Measurements from ENCODE around the gene EDC3. TPM values are rescaled to one million over a fixed set of nuclear protein-coding genes. Genes with fewer than 3 reads are reported as not detected.

Gene EDC3
- polyA plus RNA-seq, 2 donors: 12.2 to 14.5 TPM

GRCh38 chr15:74642734-74643664 lies 52.8 kb downstream of the EDC3 start:
- WGBS, 2 donors: 40 to 43% methylated on average over 11 of the region's 11 CpGs
- H3K36me3 ChIP-seq (ENCODE audit: control insufficient read depth in 2 of 2, insufficient read depth in 2 of 2, low read length in 1 of 2): peaks cover 0 to 5% of the 10 kb centered on the region in 2 donors
- H3K9me3 ChIP-seq (ENCODE audit: control insufficient read depth in 2 of 2, insufficient read depth in 1 of 2, low read depth in 1 of 2, low read length in 1 of 2): no peaks in the 10 kb centered on the region
- peaks cover 11 to 12% of the 10 kb centered on the region in 2 donors for H3K4me1 ChIP-seq (ENCODE audit: control insufficient read depth in 2 of 2, insufficient read depth in 2 of 2, low read length in 1 of 2)
- H3K4me3 ChIP-seq (ENCODE audit: low read depth in 1 of 2, low read length in 2 of 2): no peak overlapping the region
- H3K27me3 ChIP-seq (ENCODE audit: control insufficient read depth in 1 of 2, insufficient read depth in 2 of 2, low read length in 2 of 2): no peaks in the 10 kb centered on the region
- peak overlapping the region; percentile 67 to 90 for H3K27ac ChIP-seq (ENCODE audit: low read depth in 2 of 2, low read length in 1 of 2)

GRCh38 chr15:74642348-74642733 lies 53.5 kb downstream of the EDC3 start:
- peaks cover under 1 to 5% of the 10 kb centered on the region in 2 donors for H3K36me3 ChIP-seq (ENCODE audit: control insufficient read depth in 2 of 2, insufficient read depth in 2 of 2, low read length in 1 of 2)
- H3K27ac ChIP-seq (ENCODE audit: low read depth in 2 of 2, low read length in 1 of 2): peak overlapping the region; percentile 67 to 90
- no peak overlapping the region for H3K4me3 ChIP-seq (ENCODE audit: low read depth in 1 of 2, low read length in 2 of 2)
- no peaks in the 10 kb centered on the region for H3K27me3 ChIP-seq (ENCODE audit: control insufficient read depth in 1 of 2, insufficient read depth in 2 of 2, low read length in 2 of 2)
- WGBS, 2 donors: 44 to 46% methylated on average over 4 of the region's 4 CpGs
- H3K9me3 ChIP-seq (ENCODE audit: control insufficient read depth in 2 of 2, insufficient read depth in 1 of 2, low read depth in 1 of 2, low read length in 1 of 2): no peaks in the 10 kb centered on the region
- H3K4me1 ChIP-seq (ENCODE audit: control insufficient read depth in 2 of 2, insufficient read depth in 2 of 2, low read length in 1 of 2): peaks cover 11 to 12% of the 10 kb centered on the region in 2 donors

GRCh38 chr15:74641151-74641550 lies 54.7 kb downstream of the EDC3 start:
- 64 to 68% methylated on average over 1 of the region's 1 CpG for WGBS, 2 donors
- no peak overlapping the region for H3K27ac ChIP-seq (ENCODE audit: low read depth in 2 of 2, low read length in 1 of 2)
- H3K36me3 ChIP-seq (ENCODE audit: control insufficient read depth in 2 of 2, insufficient read depth in 2 of 2, low read length in 1 of 2): peaks cover 4 to 12% of the 10 kb centered on the region in 2 donors
- H3K4me3 ChIP-seq (ENCODE audit: low read depth in 1 of 2, low read length in 2 of 2): no peak overlapping the region
- H3K4me1 ChIP-seq (ENCODE audit: control insufficient read depth in 2 of 2, insufficient read depth in 2 of 2, low read length in 1 of 2): peaks cover 11 to 12% of the 10 kb centered on the region in 2 donors
- H3K27me3 ChIP-seq (ENCODE audit: control insufficient read depth in 1 of 2, insufficient read depth in 2 of 2, low read length in 2 of 2): no peaks in the 10 kb centered on the region
- no peaks in the 10 kb centered on the region for H3K9me3 ChIP-seq (ENCODE audit: control insufficient read depth in 2 of 2, insufficient read depth in 1 of 2, low read depth in 1 of 2, low read length in 1 of 2)

GRCh38 chr15:74636984-74637383 lies 58.8 kb downstream of the EDC3 start:
- 78 to 84% methylated on average over 1 of the region's 1 CpG for whole genome bisulfite sequencing, 2 donors
- Histone ChIP-seq H3K9me3 (ENCODE audit: control insufficient read depth in 2 of 2, insufficient read depth in 1 of 2, low read depth in 1 of 2, low read length in 1 of 2) (no peaks in the 10 kb centered on the region), H3K27me3 (ENCODE audit: control insufficient read depth in 1 of 2, insufficient read depth in 2 of 2, low read length in 2 of 2) (no peaks in the 10 kb centered on the region), H3K27ac (ENCODE audit: low read depth in 2 of 2, low read length in 1 of 2) (no peak overlapping the region), H3K36me3 (ENCODE audit: control insufficient read depth in 2 of 2, insufficient read depth in 2 of 2, low read length in 1 of 2) (peaks cover 24 to 26% of the 10 kb centered on the region in 2 donors), H3K4me3 (ENCODE audit: low read depth in 1 of 2, low read length in 2 of 2) (no peak overlapping the region), H3K4me1 (ENCODE audit: control insufficient read depth in 2 of 2, insufficient read depth in 2 of 2, low read length in 1 of 2) (peaks cover 0 to 5% of the 10 kb centered on the region in 2 donors)

- 18% methylated on average over 5 of the region's 5 CpGs for WGBS, 2 donors
- H3K36me3 ChIP-seq (ENCODE audit: control insufficient read depth in 2 of 2, insufficient read depth in 2 of 2, low read length in 1 of 2): peaks cover 26 to 37% of the 10 kb centered on the region in 2 donors
- H3K4me1 ChIP-seq (ENCODE audit: control insufficient read depth in 2 of 2, insufficient read depth in 2 of 2, low read length in 1 of 2): no peaks in the 10 kb centered on the region
- no peak overlapping the region for H3K4me3 ChIP-seq (ENCODE audit: low read depth in 1 of 2, low read length in 2 of 2)
- no peaks in the 10 kb centered on the region for H3K27me3 ChIP-seq (ENCODE audit: control insufficient read depth in 1 of 2, insufficient read depth in 2 of 2, low read length in 2 of 2)
- no peaks in the 10 kb centered on the region for H3K9me3 ChIP-seq (ENCODE audit: control insufficient read depth in 2 of 2, insufficient read depth in 1 of 2, low read depth in 1 of 2, low read length in 1 of 2)
- H3K27ac ChIP-seq (ENCODE audit: low read depth in 2 of 2, low read length in 1 of 2): no peak overlapping the region
Measured at GRCh38 chr15:74635228-74635627, 60.6 kb downstream of the EDC3 start.

GRCh38 chr15:74633781-74634180 lies 62.0 kb downstream of the EDC3 start:
- Histone ChIP-seq H3K4me1 (ENCODE audit: control insufficient read depth in 2 of 2, insufficient read depth in 2 of 2, low read length in 1 of 2) (no peaks in the 10 kb centered on the region), H3K27ac (ENCODE audit: low read depth in 2 of 2, low read length in 1 of 2) (no peak overlapping the region), H3K36me3 (ENCODE audit: control insufficient read depth in 2 of 2, insufficient read depth in 2 of 2, low read length in 1 of 2) (peaks cover 34 to 44% of the 10 kb centered on the region in 2 donors), H3K9me3 (ENCODE audit: control insufficient read depth in 2 of 2, insufficient read depth in 1 of 2, low read depth in 1 of 2, low read length in 1 of 2) (no peaks in the 10 kb centered on the region), H3K4me3 (ENCODE audit: low read depth in 1 of 2, low read length in 2 of 2) (no peak overlapping the region), H3K27me3 (ENCODE audit: control insufficient read depth in 1 of 2, insufficient read depth in 2 of 2, low read length in 2 of 2) (no peaks in the 10 kb centered on the region)
- WGBS, 2 donors: 69 to 76% methylated on average over 2 of the region's 2 CpGs

GRCh38 chr15:74632601-74633000 lies 63.2 kb downstream of the EDC3 start:
- H3K36me3 ChIP-seq (ENCODE audit: control insufficient read depth in 2 of 2, insufficient read depth in 2 of 2, low read length in 1 of 2): peaks cover 44 to 55% of the 10 kb centered on the region in 2 donors
- WGBS, 2 donors: 87 to 88% methylated on average over 9 of the region's 9 CpGs

GRCh38 chr15:74631935-74632560 lies 63.8 kb downstream of the EDC3 start:
- no peak overlapping the region for H3K27ac ChIP-seq (ENCODE audit: low read depth in 2 of 2, low read length in 1 of 2)
- 67 to 70% methylated on average over 8 of the region's 8 CpGs for WGBS, 2 donors

More at GRCh38 chr15:74632601-74633000, 63.2 kb downstream of the EDC3 start:
- H3K4me3 ChIP-seq (ENCODE audit: low read depth in 1 of 2, low read length in 2 of 2): no peak overlapping the region
- no peaks in the 10 kb centered on the region for H3K4me1 ChIP-seq (ENCODE audit: control insufficient read depth in 2 of 2, insufficient read depth in 2 of 2, low read length in 1 of 2)
- no peak overlapping the region for H3K27ac ChIP-seq (ENCODE audit: low read depth in 2 of 2, low read length in 1 of 2)
- H3K27me3 ChIP-seq (ENCODE audit: control insufficient read depth in 1 of 2, insufficient read depth in 2 of 2, low read length in 2 of 2): no peaks in the 10 kb centered on the region
- no peaks in the 10 kb centered on the region for H3K9me3 ChIP-seq (ENCODE audit: control insufficient read depth in 2 of 2, insufficient read depth in 1 of 2, low read depth in 1 of 2, low read length in 1 of 2)

GRCh38 chr15:74631408-74631807 lies 64.4 kb downstream of the EDC3 start:
- H3K27ac ChIP-seq (ENCODE audit: low read depth in 2 of 2, low read length in 1 of 2): no peak overlapping the region
- 39 to 49% methylated on average over 3 of the region's 3 CpGs for WGBS, 2 donors
- H3K36me3 ChIP-seq (ENCODE audit: control insufficient read depth in 2 of 2, insufficient read depth in 2 of 2, low read length in 1 of 2): peaks cover 51 to 64% of the 10 kb centered on the region in 2 donors
- H3K4me3 ChIP-seq (ENCODE audit: low read depth in 1 of 2, low read length in 2 of 2): no peak overlapping the region
- H3K9me3 ChIP-seq (ENCODE audit: control insufficient read depth in 2 of 2, insufficient read depth in 1 of 2, low read depth in 1 of 2, low read length in 1 of 2): no peaks in the 10 kb centered on the region
- H3K27me3 ChIP-seq (ENCODE audit: control insufficient read depth in 1 of 2, insufficient read depth in 2 of 2, low read length in 2 of 2): no peaks in the 10 kb centered on the region
- no peaks in the 10 kb centered on the region for H3K4me1 ChIP-seq (ENCODE audit: control insufficient read depth in 2 of 2, insufficient read depth in 2 of 2, low read length in 1 of 2)

More at GRCh38 chr15:74631935-74632560, 63.8 kb downstream of the EDC3 start:
- H3K4me3 ChIP-seq (ENCODE audit: low read depth in 1 of 2, low read length in 2 of 2): no peak overlapping the region
- H3K4me1 ChIP-seq (ENCODE audit: control insufficient read depth in 2 of 2, insufficient read depth in 2 of 2, low read length in 1 of 2): no peaks in the 10 kb centered on the region
- H3K9me3 ChIP-seq (ENCODE audit: control insufficient read depth in 2 of 2, insufficient read depth in 1 of 2, low read depth in 1 of 2, low read length in 1 of 2): no peaks in the 10 kb centered on the region
- no peaks in the 10 kb centered on the region for H3K27me3 ChIP-seq (ENCODE audit: control insufficient read depth in 1 of 2, insufficient read depth in 2 of 2, low read length in 2 of 2)
- H3K36me3 ChIP-seq (ENCODE audit: control insufficient read depth in 2 of 2, insufficient read depth in 2 of 2, low read length in 1 of 2): peaks cover 50 to 57% of the 10 kb centered on the region in 2 donors
